ENCODE data around the gene MIB1.

DNA sequence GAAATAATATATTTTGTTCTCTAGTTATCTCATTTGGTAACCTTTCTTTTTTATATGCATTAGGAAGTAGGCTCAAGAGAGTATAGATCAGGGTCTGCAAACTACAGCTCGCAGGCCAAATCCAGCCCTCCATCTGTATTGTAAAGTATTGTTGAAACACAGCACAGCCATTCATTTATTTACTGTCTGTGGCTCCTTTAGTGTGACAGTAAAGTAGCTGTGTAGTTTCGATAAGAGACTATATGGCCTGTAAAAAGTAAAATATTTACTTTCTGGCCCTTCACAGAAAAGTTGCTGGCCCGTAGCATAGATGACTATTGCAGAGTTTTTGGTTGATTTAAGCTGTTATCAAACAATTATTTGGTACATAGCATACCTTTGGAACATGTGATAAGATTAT is 67.6 kb downstream of the MIB1 start:
- TF ChIP-seq CTCF (IDR thresholded peaks at IDR 0.05) (no peak), EP300 (IDR thresholded peaks at IDR 0.05) (no peak), POLR2A (IDR thresholded peaks at IDR 0.05) (no peak)
